Measurements from ENCODE around the gene SRPK1.

DNA sequence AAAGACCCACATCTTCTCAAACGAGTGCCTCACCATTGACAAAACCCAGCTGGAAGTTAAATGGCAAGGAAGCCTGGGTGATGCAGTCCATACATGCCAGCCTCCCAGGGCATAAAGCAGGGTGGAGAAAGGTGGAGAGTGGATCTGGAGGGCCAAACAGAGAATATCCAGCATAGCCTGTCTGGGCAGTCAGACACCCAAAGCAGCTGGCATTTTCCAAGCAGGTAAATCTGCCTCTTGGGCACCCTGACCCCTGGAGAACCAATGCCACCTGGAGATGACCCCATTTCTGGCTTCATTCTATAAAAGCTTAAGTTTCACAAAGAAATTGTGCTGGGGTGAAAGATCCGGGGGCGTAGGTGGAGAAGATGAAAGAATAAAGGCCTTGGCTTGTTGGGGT, 5.1 kb upstream of the SRPK1 start:
- TF ChIP-seq POLR2A (IDR thresholded peaks at IDR 0.05; ENCODE audit: low read depth, low read length) (no peak), ZNF24 (IDR thresholded peaks at IDR 0.05) (no peak), ZBTB33 (IDR thresholded peaks at IDR 0.05) (no peak)
- TF ChIP-seq, protein P1, sequence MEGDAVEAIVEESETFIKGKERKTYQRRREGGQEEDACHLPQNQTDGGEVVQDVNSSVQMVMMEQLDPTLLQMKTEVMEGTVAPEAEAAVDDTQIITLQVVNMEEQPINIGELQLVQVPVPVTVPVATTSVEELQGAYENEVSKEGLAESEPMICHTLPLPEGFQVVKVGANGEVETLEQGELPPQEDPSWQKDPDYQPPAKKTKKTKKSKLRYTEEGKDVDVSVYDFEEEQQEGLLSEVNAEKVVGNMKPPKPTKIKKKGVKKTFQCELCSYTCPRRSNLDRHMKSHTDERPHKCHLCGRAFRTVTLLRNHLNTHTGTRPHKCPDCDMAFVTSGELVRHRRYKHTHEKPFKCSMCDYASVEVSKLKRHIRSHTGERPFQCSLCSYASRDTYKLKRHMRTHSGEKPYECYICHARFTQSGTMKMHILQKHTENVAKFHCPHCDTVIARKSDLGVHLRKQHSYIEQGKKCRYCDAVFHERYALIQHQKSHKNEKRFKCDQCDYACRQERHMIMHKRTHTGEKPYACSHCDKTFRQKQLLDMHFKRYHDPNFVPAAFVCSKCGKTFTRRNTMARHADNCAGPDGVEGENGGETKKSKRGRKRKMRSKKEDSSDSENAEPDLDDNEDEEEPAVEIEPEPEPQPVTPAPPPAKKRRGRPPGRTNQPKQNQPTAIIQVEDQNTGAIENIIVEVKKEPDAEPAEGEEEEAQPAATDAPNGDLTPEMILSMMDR (IDR thresholded peaks at IDR 0.05 in 2 of 3, conservative IDR thresholded peaks at IDR 0.05 in 1 of 3; ENCODE audit: control insufficient read depth in 2 of 3, extremely low read depth in 1 of 3, insufficient read depth in 1 of 3, low read depth in 3 of 3, low read length in 3 of 3), result no peak
